Measurements from ENCODE around the gene CINP. TPM values are rescaled to one million over a fixed set of nuclear protein-coding genes. Genes with fewer than 3 reads are reported as not detected.

CINP gene
- total and polyA plus RNA-seq, 2 experiments from 2014 or later = 54.0 to 63.1 TPM

- TF ChIP-seq ZNF114 (CRISPR knock-in tag; IDR thresholded peaks at IDR 0.05) = no peak
- no peak for TF ChIP-seq POLR2AphosphoS5 (IDR thresholded peaks at IDR 0.05; ENCODE audit: low read depth)
- no peak for TF ChIP-seq NANOG (IDR thresholded peaks at IDR 0.05; ENCODE audit: borderline replicate concordance)
- TF ChIP-seq ZNF331 (CRISPR knock-in tag; IDR thresholded peaks at IDR 0.05; ENCODE audit: low read depth) = no peak
- no peak for TF ChIP-seq EZH2phosphoT487 (IDR thresholded peaks at IDR 0.05; ENCODE audit: unreplicated experiment)
- no peak for TF ChIP-seq CTCF (conservative IDR thresholded peaks at IDR 0.05; ENCODE audit: low read depth in 2 of 2)
- TF ChIP-seq, protein P1, sequence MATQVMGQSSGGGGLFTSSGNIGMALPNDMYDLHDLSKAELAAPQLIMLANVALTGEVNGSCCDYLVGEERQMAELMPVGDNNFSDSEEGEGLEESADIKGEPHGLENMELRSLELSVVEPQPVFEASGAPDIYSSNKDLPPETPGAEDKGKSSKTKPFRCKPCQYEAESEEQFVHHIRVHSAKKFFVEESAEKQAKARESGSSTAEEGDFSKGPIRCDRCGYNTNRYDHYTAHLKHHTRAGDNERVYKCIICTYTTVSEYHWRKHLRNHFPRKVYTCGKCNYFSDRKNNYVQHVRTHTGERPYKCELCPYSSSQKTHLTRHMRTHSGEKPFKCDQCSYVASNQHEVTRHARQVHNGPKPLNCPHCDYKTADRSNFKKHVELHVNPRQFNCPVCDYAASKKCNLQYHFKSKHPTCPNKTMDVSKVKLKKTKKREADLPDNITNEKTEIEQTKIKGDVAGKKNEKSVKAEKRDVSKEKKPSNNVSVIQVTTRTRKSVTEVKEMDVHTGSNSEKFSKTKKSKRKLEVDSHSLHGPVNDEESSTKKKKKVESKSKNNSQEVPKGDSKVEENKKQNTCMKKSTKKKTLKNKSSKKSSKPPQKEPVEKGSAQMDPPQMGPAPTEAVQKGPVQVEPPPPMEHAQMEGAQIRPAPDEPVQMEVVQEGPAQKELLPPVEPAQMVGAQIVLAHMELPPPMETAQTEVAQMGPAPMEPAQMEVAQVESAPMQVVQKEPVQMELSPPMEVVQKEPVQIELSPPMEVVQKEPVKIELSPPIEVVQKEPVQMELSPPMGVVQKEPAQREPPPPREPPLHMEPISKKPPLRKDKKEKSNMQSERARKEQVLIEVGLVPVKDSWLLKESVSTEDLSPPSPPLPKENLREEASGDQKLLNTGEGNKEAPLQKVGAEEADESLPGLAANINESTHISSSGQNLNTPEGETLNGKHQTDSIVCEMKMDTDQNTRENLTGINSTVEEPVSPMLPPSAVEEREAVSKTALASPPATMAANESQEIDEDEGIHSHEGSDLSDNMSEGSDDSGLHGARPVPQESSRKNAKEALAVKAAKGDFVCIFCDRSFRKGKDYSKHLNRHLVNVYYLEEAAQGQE (IDR thresholded peaks at IDR 0.05; ENCODE audit: unreplicated experiment) = no peak
- TF ChIP-seq, protein P2, sequence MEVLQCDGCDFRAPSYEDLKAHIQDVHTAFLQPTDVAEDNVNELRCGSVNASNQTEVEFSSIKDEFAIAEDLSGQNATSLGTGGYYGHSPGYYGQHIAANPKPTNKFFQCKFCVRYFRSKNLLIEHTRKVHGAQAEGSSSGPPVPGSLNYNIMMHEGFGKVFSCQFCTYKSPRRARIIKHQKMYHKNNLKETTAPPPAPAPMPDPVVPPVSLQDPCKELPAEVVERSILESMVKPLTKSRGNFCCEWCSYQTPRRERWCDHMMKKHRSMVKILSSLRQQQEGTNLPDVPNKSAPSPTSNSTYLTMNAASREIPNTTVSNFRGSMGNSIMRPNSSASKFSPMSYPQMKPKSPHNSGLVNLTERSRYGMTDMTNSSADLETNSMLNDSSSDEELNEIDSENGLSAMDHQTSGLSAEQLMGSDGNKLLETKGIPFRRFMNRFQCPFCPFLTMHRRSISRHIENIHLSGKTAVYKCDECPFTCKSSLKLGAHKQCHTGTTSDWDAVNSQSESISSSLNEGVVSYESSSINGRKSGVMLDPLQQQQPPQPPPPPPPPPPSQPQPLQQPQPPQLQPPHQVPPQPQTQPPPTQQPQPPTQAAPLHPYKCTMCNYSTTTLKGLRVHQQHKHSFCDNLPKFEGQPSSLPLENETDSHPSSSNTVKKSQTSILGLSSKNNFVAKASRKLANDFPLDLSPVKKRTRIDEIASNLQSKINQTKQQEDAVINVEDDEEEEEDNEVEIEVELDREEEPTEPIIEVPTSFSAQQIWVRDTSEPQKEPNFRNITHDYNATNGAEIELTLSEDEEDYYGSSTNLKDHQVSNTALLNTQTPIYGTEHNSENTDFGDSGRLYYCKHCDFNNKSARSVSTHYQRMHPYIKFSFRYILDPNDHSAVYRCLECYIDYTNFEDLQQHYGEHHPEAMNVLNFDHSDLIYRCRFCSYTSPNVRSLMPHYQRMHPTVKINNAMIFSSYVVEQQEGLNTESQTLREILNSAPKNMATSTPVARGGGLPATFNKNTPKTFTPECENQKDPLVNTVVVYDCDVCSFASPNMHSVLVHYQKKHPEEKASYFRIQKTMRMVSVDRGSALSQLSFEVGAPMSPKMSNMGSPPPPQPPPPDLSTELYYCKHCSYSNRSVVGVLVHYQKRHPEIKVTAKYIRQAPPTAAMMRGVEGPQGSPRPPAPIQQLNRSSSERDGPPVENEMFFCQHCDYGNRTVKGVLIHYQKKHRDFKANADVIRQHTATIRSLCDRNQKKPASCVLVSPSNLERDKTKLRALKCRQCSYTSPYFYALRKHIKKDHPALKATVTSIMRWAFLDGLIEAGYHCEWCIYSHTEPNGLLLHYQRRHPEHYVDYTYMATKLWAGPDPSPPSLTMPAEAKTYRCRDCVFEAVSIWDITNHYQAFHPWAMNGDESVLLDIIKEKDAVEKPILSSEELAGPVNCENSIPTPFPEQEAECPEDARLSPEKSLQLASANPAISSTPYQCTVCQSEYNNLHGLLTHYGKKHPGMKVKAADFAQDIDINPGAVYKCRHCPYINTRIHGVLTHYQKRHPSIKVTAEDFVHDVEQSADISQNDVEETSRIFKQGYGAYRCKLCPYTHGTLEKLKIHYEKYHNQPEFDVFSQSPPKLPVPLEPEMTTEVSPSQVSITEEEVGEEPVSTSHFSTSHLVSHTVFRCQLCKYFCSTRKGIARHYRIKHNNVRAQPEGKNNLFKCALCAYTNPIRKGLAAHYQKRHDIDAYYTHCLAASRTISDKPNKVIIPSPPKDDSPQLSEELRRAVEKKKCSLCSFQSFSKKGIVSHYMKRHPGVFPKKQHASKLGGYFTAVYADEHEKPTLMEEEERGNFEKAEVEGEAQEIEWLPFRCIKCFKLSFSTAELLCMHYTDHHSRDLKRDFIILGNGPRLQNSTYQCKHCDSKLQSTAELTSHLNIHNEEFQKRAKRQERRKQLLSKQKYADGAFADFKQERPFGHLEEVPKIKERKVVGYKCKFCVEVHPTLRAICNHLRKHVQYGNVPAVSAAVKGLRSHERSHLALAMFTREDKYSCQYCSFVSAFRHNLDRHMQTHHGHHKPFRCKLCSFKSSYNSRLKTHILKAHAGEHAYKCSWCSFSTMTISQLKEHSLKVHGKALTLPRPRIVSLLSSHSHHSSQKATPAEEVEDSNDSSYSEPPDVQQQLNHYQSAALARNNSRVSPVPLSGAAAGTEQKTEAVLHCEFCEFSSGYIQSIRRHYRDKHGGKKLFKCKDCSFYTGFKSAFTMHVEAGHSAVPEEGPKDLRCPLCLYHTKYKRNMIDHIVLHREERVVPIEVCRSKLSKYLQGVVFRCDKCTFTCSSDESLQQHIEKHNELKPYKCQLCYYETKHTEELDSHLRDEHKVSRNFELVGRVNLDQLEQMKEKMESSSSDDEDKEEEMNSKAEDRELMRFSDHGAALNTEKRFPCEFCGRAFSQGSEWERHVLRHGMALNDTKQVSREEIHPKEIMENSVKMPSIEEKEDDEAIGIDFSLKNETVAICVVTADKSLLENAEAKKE (CRISPR knock-in tag; IDR thresholded peaks at IDR 0.05) = no peak
- TF ChIP-seq EZH2 (IDR thresholded peaks at IDR 0.05; ENCODE audit: low read depth, unreplicated experiment) = no peak
- TF ChIP-seq JUNB (IDR thresholded peaks at IDR 0.05; ENCODE audit: unreplicated experiment) = no peak
- no peaks in the 10 kb centered on the region for H3K4me1 Mint-ChIP-seq
- peak within 1 kb of the TSS; percentile 94 for H3K4me3 Mint-ChIP-seq
- Histone ChIP-seq H3F3A (replicated peaks; ENCODE audit: low read depth) (no peaks in the 10 kb centered on the region), H3K27me3 (ENCODE audit: insufficient read depth) (no peaks in the 10 kb centered on the region), H2AFZ (peak within 1 kb of the TSS; percentile 86), H3K4me3 (peak within 1 kb of the TSS; percentile 79), H3K4me2 (peak within 1 kb of the TSS; percentile 77), H4K20me1 (replicated peaks; ENCODE audit: insufficient read depth) (no peaks in the 10 kb centered on the region), H3K9me2 (ENCODE audit: insufficient read depth) (no peaks in the 10 kb centered on the region), H3K36me3 (ENCODE audit: insufficient read depth) (no peaks in the 10 kb centered on the region), H3K4me1 (ENCODE audit: insufficient read depth) (no peaks in the 10 kb centered on the region), H3K27ac (ENCODE audit: low read depth) (no peak within 1 kb of the TSS), H3K79me2 (replicated peaks; ENCODE audit: insufficient read depth) (no peaks in the 10 kb centered on the region)
- DNase-seq (ENCODE audit: low spot score) (peak; percentile 97), ATAC-seq (peak; percentile 92)
- H3K9me3 Mint-ChIP-seq = peaks cover 3% of the 10 kb centered on the region; the same call in 2 of the 3 replicates
- peak within 1 kb of the TSS; percentile 89 for H3K27ac Mint-ChIP-seq
- peaks cover 10% of the 10 kb centered on the region for H3K27me3 Mint-ChIP-seq (ENCODE audit: insufficient read depth, low read depth, poor library complexity)
- no peaks in the 10 kb centered on the region for H3K36me3 Mint-ChIP-seq (ENCODE audit: low read depth)
Measured at GRCh38 chr14:102304611-102305506, 57.8 kb downstream of the CINP start, which contains the start of gene MOK. Gene MOK, minus strand, starts transcription at chr14:102305164. Its CDS starts 196 bp downstream, at chr14:102304968.
